ENCODE data around the gene LEMD2.

Gene LEMD2

DNA sequence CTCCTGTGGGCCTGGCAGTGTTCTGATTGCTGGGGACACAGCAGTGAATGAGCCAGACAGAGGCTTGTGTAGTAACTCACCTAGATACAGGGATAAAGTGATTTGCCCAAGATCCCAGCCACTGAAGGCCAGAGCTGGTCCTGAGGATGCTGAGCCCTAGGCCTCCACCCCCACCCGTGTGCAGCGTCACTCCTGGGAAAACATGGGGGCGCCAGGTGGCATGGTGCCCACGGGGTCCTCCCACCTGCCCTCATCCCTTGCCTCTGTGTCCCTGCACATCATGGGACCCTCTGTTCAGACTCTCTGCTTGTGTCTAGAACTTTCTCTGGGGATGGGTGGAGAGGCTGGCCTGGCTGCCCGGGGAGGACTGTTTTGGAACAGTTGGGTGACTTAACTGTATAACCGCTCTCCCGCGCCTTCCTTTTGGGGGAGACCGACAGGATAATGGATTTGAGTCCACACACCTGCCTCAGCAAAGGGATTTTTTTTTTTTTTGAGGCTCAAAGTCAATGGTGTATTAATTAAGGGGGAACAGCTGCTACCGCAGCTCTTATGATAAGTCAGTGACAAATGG lies 19.6 kb downstream of the LEMD2 start:
- H3K27me3 ChIP-seq (ENCODE audit: control insufficient read depth, insufficient read depth, low read length), result no peaks in the 10 kb centered on the region
- H3K9ac ChIP-seq (ENCODE audit: low read length), result no peak overlapping the region
- peaks cover 19% of the 10 kb centered on the region for H3K36me3 ChIP-seq (ENCODE audit: control insufficient read depth, low read depth, low read length)
- no peaks in the 10 kb centered on the region for H3K9me3 ChIP-seq (ENCODE audit: control insufficient read depth, low read depth, low read length)
- peaks cover 27% of the 10 kb centered on the region for H3K4me1 ChIP-seq (ENCODE audit: control insufficient read depth, low read depth, low read length)
- no peak overlapping the region for H3K27ac ChIP-seq (ENCODE audit: low read length)
- no peak overlapping the region for H3K4me3 ChIP-seq (ENCODE audit: low read length)

DNA sequence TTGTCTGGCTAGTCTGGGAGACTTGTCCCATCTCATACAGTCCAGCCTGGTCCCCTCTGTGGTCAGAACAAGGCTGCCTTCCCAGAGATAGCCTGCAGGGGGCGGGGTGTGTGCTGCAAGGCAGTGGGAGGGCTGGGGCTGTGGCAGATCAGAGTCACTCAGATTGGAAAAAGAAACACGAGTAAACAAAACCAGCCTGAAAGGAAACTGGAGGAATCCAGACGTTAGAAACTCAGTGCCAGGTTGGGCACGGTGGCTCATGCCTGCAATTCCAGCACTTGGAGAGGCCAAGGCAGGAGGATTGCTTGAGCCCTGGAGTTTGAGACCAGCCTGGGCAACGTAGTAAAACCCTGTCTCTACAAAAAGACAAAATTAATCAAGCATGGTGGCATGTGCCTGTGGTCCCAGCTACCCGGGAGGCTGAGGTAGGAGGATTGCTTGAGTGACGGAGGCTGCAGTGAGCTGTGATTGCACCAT lies 20.2 kb downstream of the LEMD2 start:
- no peaks in the 10 kb centered on the region for H3K27me3 ChIP-seq (ENCODE audit: control insufficient read depth, insufficient read depth, low read length)
- no peak overlapping the region for H3K4me3 ChIP-seq (ENCODE audit: low read length)
- no peak overlapping the region for H3K27ac ChIP-seq (ENCODE audit: low read length)
- H3K9ac ChIP-seq (ENCODE audit: low read length), result no peak overlapping the region
- peaks cover 15% of the 10 kb centered on the region for H3K36me3 ChIP-seq (ENCODE audit: control insufficient read depth, low read depth, low read length)
- H3K9me3 ChIP-seq (ENCODE audit: control insufficient read depth, low read depth, low read length), result no peaks in the 10 kb centered on the region
- peaks cover 27% of the 10 kb centered on the region for H3K4me1 ChIP-seq (ENCODE audit: control insufficient read depth, low read depth, low read length)

DNA sequence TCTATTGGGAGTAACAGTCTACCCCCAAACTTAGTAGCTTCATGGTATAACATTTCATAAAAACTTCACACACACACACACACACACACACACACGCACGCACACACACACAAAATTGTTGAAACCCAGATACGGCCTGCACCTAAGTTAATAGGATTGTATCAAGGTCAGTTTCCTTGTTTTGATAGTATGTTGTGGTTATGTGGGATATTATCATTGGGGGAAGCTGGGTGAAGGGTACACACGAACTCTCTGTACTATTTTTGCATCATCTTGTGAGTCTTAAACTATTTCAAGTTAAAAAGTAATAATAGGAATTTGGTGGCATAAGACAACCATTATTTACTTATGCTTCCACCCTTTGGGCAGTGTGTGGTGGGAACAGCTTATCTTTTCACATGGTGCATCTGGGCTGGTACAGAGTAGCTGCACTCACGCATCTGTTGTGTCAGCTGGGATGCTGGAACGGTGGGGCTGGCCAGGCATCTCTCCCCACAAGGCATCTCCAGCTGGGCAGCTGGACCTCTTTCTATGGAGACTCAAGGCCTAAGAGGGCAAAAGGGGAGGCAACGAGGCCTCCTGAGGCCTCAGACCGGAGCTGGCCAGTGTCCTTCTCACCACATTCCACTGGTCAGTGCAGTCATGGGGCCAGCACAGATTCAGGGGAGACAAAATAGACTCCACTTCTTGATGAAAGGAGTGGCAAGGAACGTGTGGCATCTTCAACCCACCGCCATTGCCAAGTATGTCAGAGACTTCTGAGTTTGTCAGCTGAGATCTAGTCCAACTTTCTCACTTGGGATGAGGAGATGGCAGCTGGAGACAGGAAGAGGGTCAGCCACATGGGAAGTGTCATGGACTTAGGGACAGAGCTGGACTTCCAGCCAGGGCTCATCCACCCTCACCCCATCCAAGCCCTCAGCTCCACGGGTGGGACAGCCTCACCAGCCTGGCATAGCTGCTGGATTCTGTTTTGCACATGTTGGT lies 21.7 kb downstream of the LEMD2 start:
- H3K9me3 ChIP-seq (ENCODE audit: control insufficient read depth, low read depth, low read length), result no peaks in the 10 kb centered on the region
- no peaks in the 10 kb centered on the region for H3K27me3 ChIP-seq (ENCODE audit: control insufficient read depth, insufficient read depth, low read length)

DNA sequence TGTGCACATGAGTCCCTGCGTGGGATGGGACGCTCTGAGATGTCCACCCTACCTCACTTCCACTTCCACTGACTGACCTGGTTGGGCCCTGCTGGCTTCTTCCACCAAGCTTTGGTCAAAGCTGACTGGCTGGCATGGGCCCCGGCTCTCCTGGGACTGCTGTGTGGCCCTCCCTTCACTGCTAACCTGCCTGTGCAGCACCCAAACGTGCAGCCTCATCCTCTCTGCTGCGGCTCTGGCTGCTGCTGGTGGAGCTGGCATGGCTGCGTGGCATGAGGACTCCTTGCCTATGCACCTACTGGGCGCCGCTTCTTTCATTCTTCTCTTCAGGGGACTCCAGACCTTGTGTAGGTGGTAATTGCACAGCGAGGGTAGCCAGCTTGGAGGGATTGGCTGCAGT lies 23.6 kb downstream of the LEMD2 start:
- no peak overlapping the region for H3K27ac ChIP-seq (ENCODE audit: low read length)
- H3K4me3 ChIP-seq (ENCODE audit: low read length), result no peak overlapping the region
- no peaks in the 10 kb centered on the region for H3K9me3 ChIP-seq (ENCODE audit: control insufficient read depth, low read depth, low read length)
- H3K27me3 ChIP-seq (ENCODE audit: control insufficient read depth, insufficient read depth, low read length), result no peaks in the 10 kb centered on the region
- H3K4me1 ChIP-seq (ENCODE audit: control insufficient read depth, low read depth, low read length), result peaks cover 9% of the 10 kb centered on the region
- no peaks in the 10 kb centered on the region for H3K36me3 ChIP-seq (ENCODE audit: control insufficient read depth, low read depth, low read length)
- no peak overlapping the region for H3K9ac ChIP-seq (ENCODE audit: low read length)

More for the DNA sequence above, 21.7 kb downstream of the LEMD2 start:
- peaks cover 25% of the 10 kb centered on the region for H3K4me1 ChIP-seq (ENCODE audit: control insufficient read depth, low read depth, low read length)
- no peak overlapping the region for H3K27ac ChIP-seq (ENCODE audit: low read length)
- H3K4me3 ChIP-seq (ENCODE audit: low read length), result no peak overlapping the region
- no peak overlapping the region for H3K9ac ChIP-seq (ENCODE audit: low read length)
- H3K36me3 ChIP-seq (ENCODE audit: control insufficient read depth, low read depth, low read length), result peaks cover 1% of the 10 kb centered on the region

DNA sequence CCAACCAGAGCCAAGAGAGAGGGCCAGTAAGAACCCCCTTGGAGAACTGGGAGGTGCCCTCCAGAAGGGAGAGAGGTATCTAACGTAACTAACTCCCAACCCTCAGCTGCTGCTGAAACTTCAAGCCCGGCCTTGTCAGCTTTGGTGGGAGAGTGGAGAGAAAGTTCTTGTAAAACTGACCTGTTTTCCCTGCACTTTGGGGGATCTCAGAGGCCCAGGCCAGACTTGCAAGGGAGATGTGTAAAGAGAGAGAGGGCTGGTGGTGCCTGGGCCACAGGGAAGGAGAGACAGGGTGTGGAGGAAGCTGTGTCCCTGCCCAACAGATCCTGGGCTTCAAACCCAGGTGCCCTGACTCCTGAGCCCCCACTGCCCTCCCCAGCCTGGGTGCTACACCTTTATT lies 24.9 kb downstream of the LEMD2 start:
- no peaks in the 10 kb centered on the region for H3K27me3 ChIP-seq (ENCODE audit: control insufficient read depth, insufficient read depth, low read length)
- H3K27ac ChIP-seq (ENCODE audit: low read length), result no peak overlapping the region
- no peak overlapping the region for H3K4me3 ChIP-seq (ENCODE audit: low read length)
- no peaks in the 10 kb centered on the region for H3K36me3 ChIP-seq (ENCODE audit: control insufficient read depth, low read depth, low read length)
- no peak overlapping the region for H3K9ac ChIP-seq (ENCODE audit: low read length)
- H3K4me1 ChIP-seq (ENCODE audit: control insufficient read depth, low read depth, low read length), result no peaks in the 10 kb centered on the region
- H3K9me3 ChIP-seq (ENCODE audit: control insufficient read depth, low read depth, low read length), result no peaks in the 10 kb centered on the region

DNA sequence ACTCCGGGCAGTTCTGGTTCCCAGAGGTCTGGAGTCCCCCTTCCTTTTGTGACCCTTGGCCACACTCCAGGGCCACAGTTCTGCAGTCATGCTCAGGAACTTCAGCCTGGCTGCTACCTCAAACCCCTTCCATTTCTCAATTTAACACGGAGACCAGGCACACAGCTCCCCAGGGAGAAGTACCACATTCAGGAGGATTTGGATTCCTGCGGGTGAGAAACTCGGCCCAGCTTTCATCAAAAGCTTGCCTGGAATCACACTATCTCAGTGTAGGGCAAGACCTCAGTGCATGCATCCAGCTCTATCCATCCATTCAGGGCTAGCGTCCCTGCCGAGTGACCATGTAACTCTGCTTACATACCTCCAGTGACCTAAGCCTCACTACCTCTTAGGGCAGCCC lies 25.4 kb downstream of the LEMD2 start:
- Histone ChIP-seq H3K9me3 (ENCODE audit: control insufficient read depth, low read depth, low read length) (no peaks in the 10 kb centered on the region), H3K27me3 (ENCODE audit: control insufficient read depth, insufficient read depth, low read length) (no peaks in the 10 kb centered on the region), H3K36me3 (ENCODE audit: control insufficient read depth, low read depth, low read length) (no peaks in the 10 kb centered on the region), H3K27ac (ENCODE audit: low read length) (no peak overlapping the region), H3K9ac (ENCODE audit: low read length) (no peak overlapping the region), H3K4me3 (ENCODE audit: low read length) (no peak overlapping the region), H3K4me1 (ENCODE audit: control insufficient read depth, low read depth, low read length) (no peaks in the 10 kb centered on the region)

DNA sequence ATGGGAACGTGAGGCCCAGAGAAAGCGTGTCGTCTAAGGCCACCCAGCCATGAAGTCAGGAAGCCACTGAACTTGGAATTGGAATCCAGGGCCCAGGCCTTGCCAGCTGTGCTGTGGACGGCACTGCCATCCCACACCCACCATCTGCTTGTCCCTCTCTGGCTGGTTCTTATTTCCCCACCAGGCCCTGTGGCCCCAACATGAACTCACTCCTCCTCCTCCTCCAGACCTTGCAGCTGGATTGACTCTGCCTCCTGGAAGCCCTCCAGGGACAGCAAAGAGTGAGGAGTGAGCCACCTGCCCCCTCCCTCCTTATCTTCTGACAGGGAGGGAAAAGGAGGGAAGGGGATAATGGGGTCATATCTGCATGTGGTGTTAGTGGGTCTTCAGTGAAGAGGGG lies 26.2 kb downstream of the LEMD2 start:
- Histone ChIP-seq H3K4me3 (ENCODE audit: low read length) (no peak overlapping the region), H3K36me3 (ENCODE audit: control insufficient read depth, low read depth, low read length) (no peaks in the 10 kb centered on the region), H3K27me3 (ENCODE audit: control insufficient read depth, insufficient read depth, low read length) (no peaks in the 10 kb centered on the region), H3K9me3 (ENCODE audit: control insufficient read depth, low read depth, low read length) (no peaks in the 10 kb centered on the region), H3K9ac (ENCODE audit: low read length) (no peak overlapping the region), H3K4me1 (ENCODE audit: control insufficient read depth, low read depth, low read length) (no peaks in the 10 kb centered on the region), H3K27ac (ENCODE audit: low read length) (no peak overlapping the region)

DNA sequence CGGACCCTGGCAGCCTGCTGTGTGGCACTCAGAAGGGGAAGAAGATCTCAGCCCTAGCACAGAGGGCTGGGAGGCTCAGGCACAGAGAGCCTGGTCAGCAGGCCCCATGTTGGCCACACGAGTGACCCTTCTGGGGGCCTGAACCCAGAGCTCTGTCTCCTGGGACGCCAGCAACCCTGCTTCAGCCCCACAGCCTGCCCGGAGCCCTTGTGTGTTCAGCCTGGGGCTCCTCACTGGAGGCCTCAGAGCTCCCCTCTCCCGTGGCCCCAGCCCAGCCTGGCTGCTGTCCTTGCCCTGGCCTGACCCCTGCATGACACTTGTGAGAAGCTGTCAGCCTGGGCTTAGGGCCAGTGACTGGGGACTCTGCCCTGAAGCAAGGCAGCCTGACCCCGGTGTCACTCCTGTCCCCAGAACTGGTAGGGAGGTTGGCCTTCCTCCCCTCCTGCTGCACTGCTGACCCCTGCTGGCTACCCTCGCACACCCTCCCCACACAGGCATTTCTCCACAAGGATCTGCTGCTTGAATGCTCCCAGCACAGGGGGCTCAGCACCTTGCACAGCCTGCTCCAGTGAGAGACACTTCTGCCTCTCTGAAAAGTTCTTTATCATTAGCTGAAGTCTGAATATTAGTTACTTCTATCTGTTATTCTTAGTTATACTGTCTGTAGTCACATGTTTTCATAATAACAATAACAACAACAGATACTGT lies 26.9 kb downstream of the LEMD2 start:
- Histone ChIP-seq H3K9ac (ENCODE audit: low read length) (no peak overlapping the region), H3K27me3 (ENCODE audit: control insufficient read depth, insufficient read depth, low read length) (no peaks in the 10 kb centered on the region), H3K4me1 (ENCODE audit: control insufficient read depth, low read depth, low read length) (no peaks in the 10 kb centered on the region), H3K36me3 (ENCODE audit: control insufficient read depth, low read depth, low read length) (no peaks in the 10 kb centered on the region), H3K9me3 (ENCODE audit: control insufficient read depth, low read depth, low read length) (no peaks in the 10 kb centered on the region), H3K4me3 (ENCODE audit: low read length) (no peak overlapping the region), H3K27ac (ENCODE audit: low read length) (no peak overlapping the region)

DNA sequence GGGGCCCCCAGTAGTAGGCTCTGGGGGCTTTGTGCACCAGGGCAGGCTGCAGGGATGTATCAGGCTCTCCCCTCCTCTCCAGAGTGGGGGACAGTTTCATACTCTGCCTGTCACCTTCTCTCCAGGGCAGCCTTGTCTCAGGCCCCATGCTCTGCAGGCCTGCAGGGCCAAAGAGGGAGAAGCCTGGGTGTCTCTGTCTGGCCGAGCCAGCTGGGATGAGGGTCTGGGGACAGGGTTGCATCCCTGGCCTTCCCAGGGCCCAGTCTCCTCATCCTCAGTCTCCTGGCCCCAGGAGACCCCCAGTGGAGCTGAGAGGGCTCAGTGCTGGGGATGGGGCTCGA lies 27.4 kb downstream of the LEMD2 start:
- H3K27ac ChIP-seq (ENCODE audit: low read length), result no peak overlapping the region

DNA sequence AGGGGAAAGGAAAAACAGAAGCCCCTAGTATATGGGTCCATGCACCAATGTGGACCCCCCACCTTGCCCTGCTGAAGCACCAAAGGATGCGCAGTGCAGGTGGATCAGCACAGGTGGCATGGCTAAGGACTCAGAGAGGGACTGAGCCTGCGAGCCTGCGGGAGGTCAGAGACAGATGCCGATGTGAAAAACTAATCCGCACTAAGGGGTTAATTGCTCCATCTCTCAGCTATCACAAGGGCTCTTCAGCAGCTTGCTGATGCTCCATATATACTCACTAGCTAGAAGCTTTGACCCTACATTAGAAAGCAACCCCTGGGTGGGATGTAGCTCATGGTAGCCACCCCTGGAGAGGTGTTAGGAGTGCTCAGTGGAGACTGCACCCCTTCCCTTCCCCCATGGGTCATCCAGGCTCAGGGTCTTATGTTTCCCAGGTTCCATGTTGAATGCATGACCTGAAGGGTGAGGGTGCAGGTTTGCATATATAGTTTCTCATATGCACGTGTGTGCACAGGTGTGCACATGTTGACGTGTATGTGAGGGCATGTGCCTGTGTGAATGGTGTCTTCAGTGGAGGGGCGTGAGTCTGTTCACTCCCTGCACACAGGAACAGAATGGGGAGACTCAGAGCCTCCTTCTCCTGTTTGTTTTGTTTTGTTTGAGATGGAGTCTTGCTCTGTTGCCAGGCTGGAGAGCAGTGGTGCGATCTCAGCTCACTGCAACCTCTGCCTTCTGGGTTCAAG lies 28.9 kb downstream of the LEMD2 start:
- H3K27me3 ChIP-seq (ENCODE audit: control insufficient read depth, insufficient read depth, low read length), result no peaks in the 10 kb centered on the region

More for the DNA sequence above, 27.4 kb downstream of the LEMD2 start:
- H3K4me3 ChIP-seq (ENCODE audit: low read length), result no peak overlapping the region
- no peaks in the 10 kb centered on the region for H3K4me1 ChIP-seq (ENCODE audit: control insufficient read depth, low read depth, low read length)
- H3K9ac ChIP-seq (ENCODE audit: low read length), result no peak overlapping the region
- H3K9me3 ChIP-seq (ENCODE audit: control insufficient read depth, low read depth, low read length), result no peaks in the 10 kb centered on the region
- no peaks in the 10 kb centered on the region for H3K36me3 ChIP-seq (ENCODE audit: control insufficient read depth, low read depth, low read length)
- no peaks in the 10 kb centered on the region for H3K27me3 ChIP-seq (ENCODE audit: control insufficient read depth, insufficient read depth, low read length)

DNA sequence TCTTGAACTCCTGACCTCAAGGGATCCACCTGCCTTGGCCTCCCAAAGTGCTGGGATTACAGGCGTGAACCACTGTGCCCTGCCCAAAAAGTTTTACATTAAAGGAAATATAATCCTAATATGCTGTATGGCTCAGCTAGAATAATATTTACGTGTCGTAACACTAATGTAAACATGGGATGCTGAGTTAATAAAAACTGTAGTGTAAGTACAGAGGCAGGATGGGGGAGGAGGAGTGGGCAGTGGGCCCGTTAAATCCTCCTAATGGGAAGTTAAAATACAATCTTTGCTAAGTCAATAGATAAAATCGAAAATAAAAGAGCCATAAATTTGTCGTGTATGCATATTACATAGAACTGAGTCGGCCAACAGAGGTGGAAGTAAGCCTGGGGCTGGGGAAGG lies 30.1 kb downstream of the LEMD2 start:
- no peaks in the 10 kb centered on the region for H3K4me1 ChIP-seq (ENCODE audit: control insufficient read depth, low read depth, low read length)
- H3K36me3 ChIP-seq (ENCODE audit: control insufficient read depth, low read depth, low read length), result no peaks in the 10 kb centered on the region
- no peaks in the 10 kb centered on the region for H3K9me3 ChIP-seq (ENCODE audit: control insufficient read depth, low read depth, low read length)
- no peak overlapping the region for H3K9ac ChIP-seq (ENCODE audit: low read length)
- H3K27ac ChIP-seq (ENCODE audit: low read length), result no peak overlapping the region
- H3K4me3 ChIP-seq (ENCODE audit: low read length), result no peak overlapping the region
- no peaks in the 10 kb centered on the region for H3K27me3 ChIP-seq (ENCODE audit: control insufficient read depth, insufficient read depth, low read length)

More for the DNA sequence above, 28.9 kb downstream of the LEMD2 start:
- no peaks in the 10 kb centered on the region for H3K36me3 ChIP-seq (ENCODE audit: control insufficient read depth, low read depth, low read length)
- no peak overlapping the region for H3K9ac ChIP-seq (ENCODE audit: low read length)
- H3K4me3 ChIP-seq (ENCODE audit: low read length), result no peak overlapping the region
- H3K9me3 ChIP-seq (ENCODE audit: control insufficient read depth, low read depth, low read length), result no peaks in the 10 kb centered on the region
- no peak overlapping the region for H3K27ac ChIP-seq (ENCODE audit: low read length)
- H3K4me1 ChIP-seq (ENCODE audit: control insufficient read depth, low read depth, low read length), result no peaks in the 10 kb centered on the region

Data from iPS-18a (cell line).